ENCODE results near the gene CHTOP.

Gene CHTOP

DNA sequence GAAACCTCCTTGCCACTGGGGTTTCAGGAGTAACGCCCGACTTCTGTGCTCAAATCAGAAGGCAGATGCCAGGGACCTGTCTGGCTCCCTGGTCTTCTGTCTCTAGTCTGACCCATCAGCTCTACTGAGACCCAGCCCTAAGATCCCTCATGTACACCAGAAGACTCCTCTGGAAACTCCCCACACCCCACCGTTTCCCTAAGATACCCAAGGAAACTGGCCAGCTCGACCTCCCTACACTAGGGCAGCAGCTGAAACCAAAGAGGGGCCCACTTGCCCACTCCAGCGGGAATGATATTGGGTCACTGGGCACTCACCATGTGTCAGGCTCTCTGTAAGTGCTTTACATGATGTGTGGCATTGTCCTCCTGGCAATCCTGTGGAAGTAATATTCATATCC lies 20.5 kb upstream of the CHTOP start:
- no peak for DNase-seq

DNA sequence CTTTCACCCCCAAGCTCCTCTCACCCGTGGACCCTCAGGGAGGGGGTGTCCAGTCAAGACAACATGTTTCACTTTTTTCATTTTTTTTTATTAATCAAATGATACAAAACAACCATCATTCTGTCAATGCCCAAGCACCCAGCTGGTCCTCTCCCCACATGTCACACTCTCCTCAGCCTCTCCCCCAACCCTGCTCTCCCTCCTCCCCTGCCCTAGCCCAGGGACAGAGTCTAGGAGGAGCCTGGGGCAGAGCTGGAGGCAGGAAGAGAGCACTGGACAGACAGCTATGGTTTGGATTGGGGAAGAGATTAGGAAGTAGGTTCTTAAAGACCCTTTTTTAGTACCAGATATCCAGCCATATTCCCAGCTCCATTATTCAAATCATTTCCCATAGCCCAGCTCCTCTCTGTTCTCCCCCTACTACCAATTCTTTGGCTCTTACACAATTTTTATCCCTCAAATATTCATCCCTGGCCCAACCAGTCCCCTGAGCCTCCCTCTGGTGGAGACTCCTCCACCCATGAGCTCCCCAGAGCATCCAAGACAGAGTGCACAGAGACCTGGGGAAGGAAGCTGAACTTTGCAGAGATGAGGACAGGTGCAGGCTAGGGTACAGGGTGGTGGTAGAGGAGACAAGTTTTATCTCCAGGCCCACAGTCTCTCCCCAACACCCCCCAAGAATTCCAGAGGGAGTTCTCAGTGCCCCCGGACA lies 19.5 kb upstream of the CHTOP start:
- no peak for DNase-seq

DNA sequence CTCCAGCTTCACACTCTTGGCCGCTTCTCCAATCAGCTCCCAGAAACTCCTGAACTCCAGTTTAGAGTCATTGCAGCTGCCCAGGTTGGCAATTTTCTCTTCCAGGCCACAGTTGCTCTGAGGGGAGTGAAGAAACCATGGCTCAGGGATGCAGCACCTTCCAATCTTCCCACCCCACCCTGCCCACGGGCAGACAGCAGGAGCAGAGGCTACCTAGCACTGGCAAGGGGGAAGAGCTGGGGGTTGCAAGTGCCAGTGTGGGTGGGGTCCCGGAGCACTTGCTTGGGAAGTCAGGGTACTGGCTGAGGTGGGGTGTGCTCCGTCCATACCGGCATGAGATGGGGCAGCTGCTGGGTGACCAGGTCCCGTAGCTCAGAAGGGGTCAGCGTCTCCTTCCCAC lies 19.0 kb upstream of the CHTOP start:
- no peak for DNase-seq

DNA sequence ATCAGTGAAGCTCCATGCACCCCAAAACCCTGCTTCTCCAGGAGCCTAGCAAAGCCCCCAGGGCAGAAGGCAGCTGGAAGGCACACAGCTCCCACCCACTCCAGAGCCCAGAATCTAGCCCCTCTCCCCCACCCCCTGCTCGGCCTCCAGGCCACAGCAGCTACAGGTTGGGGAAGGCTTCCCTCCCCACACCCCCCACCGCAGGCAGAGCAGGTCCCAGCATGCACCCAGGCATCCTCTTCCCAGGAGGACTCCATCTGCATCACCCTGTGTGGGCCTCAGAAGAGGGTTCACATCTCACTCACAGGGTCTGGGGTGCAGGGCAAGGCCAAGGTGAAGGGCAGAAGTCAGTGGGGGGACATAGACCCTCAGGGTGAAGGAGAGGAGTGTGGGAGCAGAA lies 18.5 kb upstream of the CHTOP start:
- DNase-seq, result no peak

DNA sequence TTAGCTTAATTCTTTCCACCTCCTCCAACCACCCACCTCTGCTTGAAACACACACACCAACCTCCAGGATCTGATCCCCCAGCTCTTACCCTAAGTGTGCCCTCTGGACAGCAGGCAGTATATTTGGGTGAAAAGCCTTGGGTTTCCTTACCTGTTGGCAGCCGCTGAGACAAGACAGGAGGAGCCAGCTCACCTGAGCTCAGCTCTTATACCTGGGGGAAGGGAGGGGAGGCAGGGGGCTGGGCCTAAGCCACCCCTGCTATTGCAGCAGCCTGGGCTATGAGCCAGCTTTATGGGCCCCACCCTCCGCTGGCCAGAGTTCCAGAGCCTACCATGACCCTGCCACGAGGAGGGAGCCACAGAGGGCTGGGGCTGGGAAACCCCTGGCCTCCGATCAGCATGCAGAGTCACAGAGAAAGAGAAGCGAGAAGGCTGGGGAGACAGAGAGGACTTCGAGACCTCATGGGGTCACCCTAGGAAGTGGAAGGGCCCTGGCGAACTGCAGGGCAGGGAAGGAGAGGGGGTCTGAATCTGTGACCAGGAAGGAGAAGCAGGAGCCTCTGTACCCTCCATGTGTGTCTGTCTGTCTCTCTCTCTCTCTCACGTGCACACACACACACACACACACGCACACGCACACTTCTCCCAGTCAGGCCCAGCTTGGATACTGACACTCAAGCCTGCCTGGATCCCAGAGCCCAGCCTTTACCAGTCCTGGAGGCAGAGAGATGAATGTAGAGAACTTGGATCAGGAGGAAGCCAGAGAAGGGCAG lies 17.5 kb upstream of the CHTOP start, which contains the start of gene S100A14:
Gene S100A14 (minus strand): TSS at position 182 of the 773 bp plus-strand sequence. CDS start 467 bp downstream, outside the sequence.
- DNase-seq, result peak; percentile 39

DNA sequence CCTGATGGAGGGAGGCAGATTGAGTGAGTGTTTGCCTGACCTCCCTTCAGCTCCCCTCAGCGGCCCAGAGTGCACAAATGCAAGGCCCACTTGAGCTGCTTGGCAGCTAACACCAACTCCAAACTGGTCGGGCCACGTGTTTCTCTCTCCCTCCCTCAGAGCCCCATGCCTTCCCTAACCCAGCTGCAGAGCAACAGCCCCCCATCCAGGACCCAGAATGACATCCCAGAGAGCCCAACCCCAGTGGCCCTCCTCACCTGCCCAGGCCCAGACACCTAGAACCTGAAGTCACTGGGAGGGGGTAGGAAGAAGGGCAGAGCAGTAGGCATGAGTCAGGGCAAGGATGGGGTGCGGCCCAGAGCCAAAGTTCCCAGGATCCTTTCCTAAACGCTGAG lies 17.0 kb upstream of the CHTOP start:
- DNase-seq, result no peak

DNA sequence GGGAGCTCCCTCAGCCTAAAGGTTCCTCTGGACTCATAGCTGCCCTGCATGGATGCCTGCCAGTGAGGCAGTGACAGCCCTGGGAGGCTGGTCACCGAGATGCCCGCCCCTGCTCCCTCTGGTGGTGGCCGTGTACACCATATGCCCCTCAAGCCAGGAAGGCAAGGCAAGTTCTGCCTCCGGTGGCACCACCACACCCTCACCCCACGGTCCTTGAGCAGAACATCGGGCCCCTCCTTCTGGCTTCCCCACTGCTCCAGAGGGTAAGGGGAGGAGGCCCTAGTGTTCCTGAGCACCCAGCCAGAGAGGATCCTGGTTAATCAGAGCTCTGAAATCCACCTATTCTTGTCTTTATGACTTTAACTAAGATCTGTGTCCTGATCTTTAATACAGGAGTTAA lies 16.2 kb upstream of the CHTOP start:
- DNase-seq, result no peak

DNA sequence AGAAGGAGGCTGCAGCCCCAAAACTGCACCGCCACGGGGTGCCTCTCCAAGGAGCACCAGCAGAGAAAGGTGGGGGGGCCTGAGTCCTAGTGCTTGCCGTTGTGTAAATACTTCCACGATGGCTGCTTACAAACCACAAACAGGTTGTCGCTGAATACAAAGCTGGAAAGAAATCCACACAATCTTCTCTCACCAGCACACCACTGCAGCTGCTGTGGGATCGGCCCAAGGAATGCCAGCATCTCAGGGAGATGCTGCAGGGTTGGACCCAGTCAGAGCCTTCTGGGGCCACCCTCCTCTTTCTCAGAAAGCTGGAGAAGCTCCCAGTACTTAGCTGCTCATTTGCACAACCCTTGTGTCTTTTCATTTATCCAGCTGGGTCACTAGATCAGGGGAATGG lies 14.7 kb upstream of the CHTOP start:
- DNase-seq, result no peak

DNA sequence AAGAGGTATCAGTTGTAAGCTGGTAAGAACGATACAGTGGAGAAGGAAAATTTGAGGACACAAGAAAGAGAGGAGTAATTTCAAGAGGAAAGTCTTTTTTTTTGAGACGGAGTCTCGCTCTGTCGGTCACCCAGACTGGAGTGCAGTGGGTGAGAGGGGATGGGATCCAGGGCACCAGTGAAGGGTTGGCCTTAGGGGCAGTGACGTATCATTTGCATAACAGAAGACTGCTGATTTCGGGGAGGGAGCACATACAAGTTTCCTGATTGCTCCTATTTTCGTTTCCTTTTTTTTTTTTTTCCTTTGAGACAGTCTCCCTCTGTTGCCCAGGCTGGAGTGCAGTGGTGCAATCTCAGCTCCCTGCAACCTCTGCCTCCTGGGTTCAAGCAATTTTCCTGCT lies 10.8 kb upstream of the CHTOP start:
- no peak for DNase-seq

DNA sequence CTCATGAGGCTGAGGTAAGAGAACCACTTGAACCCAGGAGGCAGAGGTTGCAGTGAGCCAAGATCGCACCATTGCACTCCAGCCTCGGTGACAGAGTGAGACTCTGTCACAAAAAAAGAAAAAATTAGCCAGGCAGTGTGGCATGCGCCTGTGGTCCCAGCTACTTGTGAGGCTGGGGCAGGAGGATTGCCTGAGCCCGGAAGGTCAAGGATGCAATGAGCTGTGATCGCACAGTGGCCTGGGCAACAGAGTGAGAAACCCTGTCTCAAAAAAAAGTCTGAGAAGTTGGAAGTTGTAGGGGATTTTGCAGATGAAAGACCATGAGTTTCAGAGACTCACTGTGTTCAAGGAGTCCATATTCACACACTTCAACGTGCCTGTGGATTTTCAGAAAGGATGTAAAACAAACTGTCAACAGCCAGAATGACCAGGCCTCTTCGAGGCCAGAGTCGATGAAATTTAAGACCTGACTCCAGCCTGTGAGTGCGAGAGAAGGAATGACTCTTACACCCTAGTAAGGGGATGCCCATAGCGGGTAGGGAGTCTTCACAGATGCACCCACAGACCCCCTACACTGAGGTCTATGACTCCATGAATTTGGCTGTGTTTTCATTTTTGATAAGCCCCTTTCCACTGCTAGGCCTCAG lies 8.8 kb upstream of the CHTOP start:
- DNase-seq, result no peak

DNA sequence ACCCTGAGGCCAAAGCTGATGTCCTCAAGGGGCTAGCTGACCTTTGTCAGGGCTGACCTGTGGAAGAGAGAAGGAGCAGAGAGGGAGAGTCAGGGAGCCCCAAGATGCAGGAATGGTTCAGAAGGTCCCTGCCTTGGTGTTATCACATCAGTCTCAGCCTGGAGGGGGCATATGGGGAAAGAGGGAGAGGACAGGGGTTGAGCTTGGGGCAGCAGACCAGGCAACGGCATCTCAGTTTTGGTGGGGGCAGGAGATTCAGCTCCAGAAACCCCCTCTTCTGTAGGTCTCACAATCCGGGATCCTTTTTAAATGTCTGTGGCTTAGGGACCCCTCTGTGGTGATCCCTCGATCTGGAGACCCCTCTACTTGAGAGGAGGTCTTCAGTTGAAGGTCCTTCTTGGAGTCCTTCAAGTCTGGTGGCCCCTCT lies 7.4 kb upstream of the CHTOP start:
- no peak for DNase-seq

DNA sequence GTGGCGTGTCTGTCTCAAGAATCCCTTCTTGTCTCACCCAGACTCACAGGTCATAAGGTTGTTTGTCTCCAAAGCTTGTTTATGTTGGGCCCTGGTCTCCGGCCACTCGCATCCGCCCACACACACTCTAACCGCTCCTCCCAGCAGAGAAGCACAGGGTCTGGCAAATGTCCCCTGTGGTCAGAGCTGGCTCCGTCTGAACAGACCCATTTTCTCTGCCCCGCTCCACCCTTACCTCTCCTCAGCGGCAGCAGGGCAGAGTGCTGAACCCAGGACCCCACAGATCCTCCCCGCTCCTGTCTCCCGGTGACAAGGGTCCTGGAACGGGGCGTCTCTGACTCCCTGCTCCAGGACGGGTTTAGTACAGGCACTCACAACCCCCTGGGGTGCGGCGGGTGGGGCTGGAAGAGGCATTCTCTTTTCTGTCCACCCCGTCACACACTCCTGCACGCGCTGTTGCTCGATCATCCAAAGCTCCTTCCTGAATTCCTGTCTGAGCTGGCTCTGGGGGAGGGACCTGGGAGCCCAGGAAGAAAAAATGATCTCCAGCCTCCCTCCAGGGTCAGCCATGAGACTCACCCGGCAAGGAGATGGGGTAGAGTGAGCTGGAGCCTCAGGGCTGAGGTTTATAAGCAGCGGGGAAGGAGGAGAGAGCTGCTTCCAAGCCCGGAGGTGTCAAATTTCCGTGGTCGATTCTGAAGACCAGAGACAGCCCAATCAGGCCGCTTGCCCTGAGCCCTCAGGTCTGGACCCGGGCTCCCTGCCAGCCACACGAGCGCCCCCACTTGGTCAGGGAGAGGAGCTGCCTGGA lies 6.8 kb upstream of the CHTOP start, which contains the start of gene S100A13:
Gene S100A13 (minus strand): TSS at position 602 of the 811 bp plus-strand sequence. CDS start 1,033 bp downstream, outside the sequence.
- DNase-seq, result peak; percentile 89

DNA sequence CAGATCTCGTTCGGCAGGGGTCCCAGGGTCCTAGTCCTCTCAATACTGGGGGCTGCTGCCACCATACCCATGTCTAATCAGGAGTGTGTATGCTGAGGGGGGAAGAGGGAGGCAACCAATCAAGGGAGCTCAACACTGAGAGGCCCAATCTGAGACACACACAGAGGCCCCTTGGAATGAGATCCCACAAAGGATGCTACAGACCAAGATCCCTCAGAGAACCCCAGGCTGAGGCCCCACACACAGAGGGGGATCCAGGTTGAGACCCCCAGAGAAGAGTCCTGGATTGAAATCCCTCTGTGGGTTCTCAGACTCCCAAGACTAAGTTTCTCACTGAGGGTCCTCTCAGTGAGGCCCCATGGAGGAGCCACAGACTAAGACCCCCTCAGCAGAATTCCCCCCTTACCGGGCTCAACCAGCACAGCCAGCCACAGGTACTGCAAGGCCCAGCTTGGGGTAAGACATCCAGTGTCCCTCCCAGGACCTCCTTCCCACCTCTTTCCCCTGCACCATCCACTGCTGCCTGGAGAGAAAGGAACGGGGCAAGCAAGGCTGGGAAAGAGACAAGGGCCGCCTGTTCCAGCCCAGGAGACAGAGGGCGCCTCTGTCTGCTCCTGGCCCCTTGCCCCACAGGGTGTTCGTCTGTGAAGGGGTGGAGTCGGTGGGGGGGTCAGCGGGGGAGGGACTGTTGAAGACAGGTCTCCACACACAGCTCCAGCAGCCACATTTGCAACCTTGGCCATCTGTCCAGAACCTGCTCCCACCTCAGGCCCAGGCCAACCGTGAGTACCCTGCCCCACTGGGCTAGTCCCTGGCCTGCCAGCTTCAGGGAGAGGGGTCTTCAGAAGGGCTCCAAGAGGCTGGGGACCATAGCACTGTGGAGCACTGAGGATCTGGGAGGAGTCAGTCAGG lies 5.9 kb upstream of the CHTOP start, which contains the start of gene S100A1:
Gene S100A1 (plus strand): TSS at position 720 of the 912 bp plus-strand sequence. CDS start 2,088 bp downstream, outside the sequence.
- DNase-seq, result no peak

DNA sequence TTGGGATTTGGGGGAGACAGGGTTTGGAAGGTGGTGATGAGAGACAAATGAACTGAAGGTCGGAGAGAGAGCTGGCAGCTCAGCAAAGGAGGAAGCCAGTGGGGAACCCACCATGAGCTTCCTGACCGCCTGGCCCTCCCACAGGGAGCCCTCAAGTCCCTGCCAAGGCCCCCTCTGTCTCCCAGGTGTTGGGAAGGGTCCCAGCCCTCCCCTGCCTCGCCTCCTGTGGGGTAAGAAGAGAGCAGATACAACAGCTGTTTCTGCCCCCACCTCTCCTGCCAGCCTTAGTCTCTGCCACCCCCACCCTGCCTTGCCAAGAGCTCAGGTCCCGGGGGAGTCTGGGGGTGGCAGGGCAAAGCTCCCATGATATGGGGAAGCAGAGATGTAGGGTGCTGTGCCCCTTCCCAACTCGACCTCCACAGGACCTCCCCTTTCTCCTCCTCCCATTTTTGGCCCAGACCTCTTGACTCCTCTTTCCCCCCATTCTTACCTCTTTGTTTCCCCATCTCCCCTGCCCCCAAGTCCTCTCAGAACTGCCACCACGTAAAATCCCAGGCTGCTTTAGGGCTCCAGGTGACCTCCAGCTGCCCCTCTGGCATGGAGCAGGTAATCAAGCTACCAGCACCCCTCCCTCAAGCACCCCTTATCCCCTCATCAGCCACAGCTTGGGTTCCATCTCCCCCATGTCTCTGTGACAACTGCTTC lies 5.1 kb upstream of the CHTOP start:
- DNase-seq, result no peak

DNA sequence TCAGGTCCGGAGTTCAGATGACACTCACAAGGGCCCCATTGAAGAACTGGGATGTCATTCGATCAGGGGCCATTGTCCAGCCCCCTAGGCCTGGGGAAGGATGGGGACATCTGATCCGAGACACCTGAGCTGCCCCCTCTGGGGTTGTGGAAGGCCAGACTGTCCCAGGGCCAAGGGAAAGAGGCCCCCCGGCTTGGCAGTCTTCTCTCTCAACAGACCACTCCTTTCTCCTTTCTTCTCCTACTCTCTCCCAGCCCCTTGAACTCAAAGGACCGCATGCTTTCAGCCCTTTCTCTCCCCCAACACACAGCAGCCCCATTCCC lies 4.6 kb upstream of the CHTOP start:
- DNase-seq, result no peak

DNA sequence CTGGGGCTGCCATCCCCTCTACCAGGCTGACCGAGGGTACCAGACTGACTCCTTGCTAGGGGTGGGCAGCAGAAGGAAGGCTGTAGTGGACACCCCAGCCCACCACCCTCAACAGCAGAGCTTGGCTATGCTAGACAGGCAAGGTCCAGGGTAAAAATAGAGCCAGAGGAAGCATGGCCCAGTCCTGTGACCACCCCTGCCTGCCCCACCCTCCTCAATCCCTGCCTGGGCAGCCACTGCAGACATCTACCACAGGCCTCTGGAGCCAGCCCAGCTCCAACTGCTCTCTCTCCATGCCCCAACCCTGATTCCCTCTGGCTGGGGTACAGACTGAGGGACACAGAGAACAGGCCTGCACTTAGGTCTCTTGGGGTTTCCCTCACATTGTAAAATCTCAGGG lies 3.9 kb upstream of the CHTOP start:
- no peak for DNase-seq

DNA sequence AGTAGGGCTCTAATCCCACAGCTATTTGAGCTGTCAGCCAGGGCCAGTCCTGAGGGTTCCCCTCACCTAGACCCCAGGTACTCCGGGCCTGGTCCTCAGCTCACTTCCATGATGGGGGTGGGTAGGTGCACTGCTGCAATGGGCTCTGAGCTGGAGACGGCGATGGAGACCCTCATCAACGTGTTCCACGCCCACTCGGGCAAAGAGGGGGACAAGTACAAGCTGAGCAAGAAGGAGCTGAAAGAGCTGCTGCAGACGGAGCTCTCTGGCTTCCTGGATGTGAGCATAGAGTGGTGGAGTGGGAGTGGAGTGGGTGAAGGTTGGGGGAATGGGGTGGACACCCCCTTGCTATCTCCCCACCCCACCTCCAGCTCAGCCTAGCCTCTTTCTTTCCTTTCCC lies 3.5 kb upstream of the CHTOP start:
- DNase-seq, result no peak

DNA sequence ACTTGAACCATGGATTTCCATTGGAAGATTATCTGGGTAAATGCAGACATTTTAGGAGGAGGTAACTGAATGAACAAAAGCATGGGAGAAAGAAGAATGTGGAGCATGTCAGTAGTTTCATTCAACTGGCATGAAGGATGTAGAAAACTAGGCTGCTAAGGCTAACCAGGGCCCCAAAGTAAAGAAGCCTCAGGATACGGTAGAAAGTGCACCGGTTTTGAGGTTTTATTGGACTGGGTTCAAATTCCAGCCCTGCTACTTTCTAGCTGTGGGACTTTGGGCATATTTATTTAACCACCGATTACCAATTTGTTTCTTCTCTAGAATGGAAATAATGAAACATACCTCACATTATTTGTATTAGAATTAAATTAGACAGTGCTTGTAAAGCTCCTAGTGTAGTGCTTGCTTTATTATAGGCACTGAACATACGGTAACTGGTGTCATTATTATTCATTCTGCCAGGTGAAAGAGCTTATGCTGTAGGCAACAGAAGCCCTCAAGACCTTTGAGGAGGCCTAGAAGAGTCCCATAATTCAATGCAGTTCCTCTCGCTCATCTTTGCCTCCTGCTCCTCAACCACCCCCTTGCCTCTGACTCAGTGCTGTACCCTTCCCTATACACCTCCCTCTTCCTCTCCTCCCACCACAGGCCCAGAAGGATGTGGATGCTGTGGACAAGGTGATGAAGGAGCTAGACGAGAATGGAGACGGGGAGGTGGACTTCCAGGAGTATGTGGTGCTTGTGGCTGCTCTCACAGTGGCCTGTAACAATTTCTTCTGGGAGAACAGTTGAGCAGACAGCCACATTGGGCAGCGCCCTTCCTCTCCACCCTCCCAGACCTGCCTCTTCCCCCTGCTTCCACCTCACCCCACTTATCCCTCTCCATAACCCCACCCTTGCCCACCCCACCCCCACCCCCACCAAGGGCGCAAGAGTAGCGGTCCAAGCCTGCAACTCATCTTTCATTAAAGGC lies 2.5 kb upstream of the CHTOP start:
- DNase-seq, result no peak

DNA sequence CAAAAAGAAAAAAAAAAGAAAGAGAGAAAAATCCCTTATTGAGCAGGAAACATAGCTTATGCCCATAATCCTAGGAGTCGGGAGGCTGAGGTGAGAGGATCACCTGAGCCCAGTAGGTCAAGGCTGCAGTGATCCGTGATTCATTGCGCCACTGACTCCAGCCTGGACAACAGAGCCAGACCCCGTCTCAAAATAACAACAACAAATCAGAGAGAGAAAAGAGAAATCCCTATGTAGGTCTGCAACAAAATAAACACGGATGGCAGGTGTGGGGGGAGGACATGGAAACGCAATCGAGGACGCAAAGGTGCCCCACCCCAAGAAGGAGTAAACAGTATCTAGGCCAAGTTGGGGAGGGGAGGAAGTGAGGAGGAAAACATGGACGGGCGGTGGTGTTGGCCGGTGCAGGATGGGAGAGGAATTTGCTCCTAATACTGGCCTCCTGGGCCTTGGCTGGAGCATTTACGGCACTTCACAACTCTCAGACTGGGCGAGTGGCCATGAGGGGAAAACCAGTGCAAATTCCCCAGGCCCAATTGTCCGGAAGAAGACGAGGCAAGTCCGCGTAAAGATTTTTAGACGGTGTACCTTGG lies 609 bp upstream of the CHTOP start:
- no peak for DNase-seq
